GM19467 (cell line): Measurements from ENCODE around the gene UCN.
"Not testable (repeated sequence)": the region's sequence is repeated elsewhere in the genome, so short reads cannot be mapped to it uniquely, and the experiment has no call there.

Source experiments
- ATAC-seq: cut with Tn5 transposase; IDR thresholded peaks from one replicate; pipeline ENCODE4 v1.9.1; 2021; ENCODE audit warnings: mild to moderate bottlenecking, moderate library complexity; ENCODE audit not compliant: unreplicated experiment

The UCN gene

DNA sequence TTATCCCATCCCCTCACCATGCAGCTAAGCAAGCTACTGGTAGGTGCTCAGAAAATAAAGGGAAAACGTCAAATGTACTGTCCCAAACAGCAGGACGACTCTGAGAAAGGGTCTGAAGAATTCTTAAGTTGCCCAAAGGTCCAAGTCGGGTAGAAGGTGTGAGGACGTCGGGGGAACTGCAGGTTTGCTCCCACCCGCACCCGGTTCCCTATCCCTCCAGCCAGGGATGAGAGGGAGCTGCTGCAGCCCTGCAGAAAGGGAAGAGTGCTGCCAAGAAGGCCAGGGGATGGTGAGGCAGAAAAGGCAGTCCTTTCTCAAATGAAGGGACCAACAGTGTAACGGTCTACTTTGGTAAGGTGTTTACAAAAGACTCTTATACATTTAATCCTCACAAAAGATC is 6.9 kb upstream of the UCN start:
- ATAC-seq: no peak

DNA sequence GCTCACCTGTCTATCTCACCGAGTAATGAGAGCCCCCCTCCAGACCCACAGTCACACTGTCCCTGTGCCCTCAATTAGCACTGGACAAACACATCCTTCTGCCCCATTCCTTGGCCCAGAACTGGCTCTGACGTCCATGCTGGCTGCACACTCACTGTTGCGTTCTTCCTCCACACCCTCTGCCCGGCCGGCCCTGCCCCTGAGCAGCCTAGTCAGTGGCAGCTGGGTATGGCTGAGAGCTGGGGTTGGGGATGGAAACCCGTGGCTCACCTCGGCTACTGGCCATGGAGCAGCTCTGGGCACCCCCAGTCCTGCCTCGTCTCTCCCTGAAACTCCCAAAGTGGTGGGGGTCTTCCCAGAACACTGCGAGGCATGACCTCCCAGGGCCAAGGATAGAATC is 6.5 kb upstream of the UCN start:
- no peak for ATAC-seq

DNA sequence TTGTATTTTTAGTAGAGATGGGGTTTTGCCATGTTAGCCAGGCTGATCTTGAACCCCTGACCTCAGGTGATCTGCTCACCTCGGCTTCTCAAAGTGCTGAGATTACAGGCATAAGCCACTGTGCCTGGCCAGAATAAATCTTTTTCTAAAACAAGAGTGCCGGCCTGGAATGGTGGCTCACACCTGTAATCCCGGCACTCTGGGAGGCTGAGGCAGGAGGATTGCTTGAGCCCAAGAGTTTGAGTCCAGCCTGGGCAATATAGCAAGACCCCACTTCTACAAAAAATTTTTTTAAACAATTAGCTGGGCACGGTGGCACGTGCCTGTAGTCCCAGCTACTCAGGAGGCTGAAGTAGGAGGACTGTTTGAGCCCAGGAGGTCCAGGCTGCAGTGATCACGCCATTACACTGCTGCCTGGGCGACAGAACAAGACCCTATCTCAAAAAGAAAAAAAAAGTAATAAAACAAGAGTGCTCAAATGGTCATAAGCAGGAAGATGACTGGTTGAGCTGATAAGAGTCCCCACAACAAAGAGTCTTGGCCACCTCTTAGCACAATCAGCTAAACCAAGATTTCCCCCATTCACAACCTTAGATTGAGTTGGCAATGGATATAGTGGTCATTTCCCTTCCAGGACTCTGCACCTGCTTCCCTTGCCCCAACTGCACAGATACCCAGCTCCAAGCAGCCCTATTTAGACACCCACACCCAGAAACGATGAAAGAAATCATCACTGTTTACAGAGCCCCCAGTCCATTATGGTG is 5.8 kb upstream of the UCN start:
- no peak for ATAC-seq

DNA sequence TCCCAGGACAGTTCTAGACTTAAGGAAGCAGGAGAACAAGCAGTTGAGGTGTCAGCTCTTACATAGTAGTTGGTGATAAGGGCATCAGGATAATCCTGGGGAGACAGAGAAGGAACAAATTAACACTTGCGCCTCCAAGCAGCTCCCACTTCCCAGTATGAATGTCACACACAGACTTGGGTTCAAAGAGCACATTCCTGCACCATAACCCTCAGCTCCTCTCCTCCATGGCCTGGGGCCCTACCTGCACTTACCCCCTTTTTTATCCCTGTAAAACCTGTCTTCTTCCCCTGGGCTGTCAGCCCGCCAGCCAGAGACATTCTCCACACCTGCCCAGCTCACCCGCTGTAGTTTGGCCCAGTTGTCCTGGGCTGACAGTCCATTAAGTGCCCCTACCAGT is 3.9 kb upstream of the UCN start:
- ATAC-seq: no peak

DNA sequence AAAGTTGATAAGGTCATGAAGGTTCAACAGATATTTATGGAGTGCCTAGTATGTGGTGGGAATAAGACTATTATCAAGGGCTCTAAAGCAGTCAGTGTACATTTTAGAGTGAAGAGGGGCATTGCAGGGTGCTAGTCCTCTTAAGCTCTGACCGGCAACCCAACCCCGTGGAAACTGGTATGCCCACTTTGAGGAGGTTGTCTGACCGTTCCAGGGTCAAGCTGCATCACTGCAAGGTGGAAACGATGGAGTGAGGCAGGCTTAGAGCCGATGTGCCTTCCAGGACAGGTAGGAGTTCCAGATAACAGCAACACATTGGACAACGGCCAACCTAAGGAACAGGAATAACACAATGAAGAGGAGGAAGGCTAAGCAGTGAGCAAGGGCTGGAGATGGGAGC is 1.4 kb upstream of the UCN start:
- no peak for ATAC-seq

DNA sequence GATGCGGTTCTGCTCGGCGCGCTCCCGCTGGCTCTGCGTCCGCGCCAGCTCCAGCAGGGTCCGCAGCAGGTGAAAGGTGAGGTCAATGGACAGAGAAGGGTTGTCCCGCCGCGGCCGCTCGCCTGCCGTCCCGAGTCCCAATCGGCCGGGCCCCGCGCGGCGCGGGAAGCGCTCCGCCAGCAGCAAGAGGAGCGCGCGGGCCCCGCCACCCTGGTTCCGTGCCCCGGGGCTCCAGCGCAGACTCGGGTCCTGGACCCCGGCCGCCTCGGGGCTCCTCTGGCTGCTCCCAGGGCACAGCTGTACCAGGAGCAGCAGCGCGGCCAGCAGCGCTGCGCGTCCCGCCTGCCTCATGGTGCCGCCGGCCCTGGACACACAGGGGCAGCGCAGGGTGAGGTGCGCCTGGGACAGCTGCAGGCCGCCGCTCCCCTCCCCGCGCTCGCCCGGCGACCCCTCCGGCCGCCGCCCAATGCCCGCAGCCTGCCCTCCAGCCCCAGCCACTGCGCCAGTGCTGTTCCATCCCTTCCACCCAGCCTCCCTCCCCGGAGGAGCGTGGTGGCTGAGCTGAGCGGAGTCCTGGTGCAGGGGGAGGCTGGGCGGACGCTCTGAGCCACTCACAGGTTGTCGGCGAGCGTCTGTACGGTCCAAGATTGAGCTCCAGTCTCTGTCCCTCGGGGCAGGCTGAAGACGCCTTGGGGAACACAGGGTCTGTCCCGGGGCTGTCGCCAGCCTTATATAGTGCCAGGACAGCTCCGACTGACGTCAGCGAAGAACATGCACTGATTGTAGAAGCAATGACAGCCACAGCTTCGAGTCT is 493 bp downstream of the UCN start:
- no peak for ATAC-seq

DNA sequence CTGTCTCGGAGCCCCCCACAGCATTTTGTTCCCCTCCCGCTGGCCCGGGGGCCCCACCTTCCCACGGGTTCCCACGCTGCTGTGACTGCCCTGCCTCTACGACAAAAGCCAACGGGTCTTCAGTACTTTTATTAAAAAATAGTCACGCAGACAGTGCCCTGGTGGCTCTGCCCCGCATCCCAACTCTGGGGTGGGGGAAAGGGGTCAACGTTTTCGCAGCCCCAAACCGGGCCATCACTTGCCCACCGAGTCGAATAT is 1.0 kb downstream of the UCN start:
- no peak for ATAC-seq

DNA sequence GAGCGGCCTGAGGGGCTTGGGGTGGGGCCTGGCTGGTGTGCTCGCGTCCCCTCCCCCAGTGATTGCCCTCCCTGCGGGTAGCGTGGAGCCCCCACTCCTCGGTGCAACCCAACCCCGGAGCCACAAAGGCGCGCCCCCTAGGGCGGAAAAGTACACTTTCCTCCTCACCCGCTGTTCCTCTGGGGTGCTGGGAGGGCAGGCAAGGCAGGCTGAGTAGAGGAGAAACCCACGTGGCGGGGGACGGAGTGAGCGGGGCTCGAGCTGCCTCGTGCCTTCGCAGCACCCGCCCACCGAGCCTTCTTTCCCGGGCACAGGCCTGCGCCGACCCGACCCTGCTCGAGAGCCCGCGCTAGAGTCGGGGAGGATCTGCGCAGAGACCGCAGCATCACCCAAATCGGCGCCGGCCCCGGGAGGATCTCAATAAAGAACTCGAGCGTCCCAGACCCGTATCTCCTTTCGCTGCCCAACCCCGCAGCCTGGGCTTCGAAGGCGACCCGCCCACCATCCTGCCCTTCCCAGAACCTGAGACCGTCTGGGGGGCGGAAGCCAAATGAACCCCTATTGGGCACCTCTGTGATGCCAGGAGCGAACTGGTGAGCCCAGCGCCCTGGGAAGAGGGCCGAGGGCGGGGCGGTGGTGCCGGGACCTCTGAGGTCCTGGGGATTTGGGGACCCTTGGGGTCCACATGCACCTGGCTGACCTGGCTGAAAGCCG is 1.5 kb downstream of the UCN start:
- no peak for ATAC-seq

DNA sequence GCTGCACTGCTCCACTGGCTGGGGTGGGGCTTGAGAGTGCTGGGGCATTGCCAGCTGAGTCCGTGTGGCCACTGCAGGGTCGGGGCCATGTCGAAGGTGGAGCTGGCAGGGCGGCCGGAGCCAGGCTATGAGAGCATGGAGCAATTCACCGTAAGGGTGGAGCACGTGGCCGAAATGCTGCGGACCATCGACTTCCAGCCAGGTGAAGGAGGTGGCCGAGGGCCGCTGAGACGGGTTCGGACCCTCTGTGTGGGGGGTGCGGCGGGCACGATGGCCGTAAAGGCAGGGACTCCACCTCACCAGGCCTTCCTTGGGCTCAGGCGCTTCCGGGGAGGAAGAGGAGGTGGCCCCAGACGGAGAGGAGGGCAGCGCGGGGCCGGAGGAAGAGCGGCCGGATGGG is 2.1 kb downstream of the UCN start:
- ATAC-seq: no peak

DNA sequence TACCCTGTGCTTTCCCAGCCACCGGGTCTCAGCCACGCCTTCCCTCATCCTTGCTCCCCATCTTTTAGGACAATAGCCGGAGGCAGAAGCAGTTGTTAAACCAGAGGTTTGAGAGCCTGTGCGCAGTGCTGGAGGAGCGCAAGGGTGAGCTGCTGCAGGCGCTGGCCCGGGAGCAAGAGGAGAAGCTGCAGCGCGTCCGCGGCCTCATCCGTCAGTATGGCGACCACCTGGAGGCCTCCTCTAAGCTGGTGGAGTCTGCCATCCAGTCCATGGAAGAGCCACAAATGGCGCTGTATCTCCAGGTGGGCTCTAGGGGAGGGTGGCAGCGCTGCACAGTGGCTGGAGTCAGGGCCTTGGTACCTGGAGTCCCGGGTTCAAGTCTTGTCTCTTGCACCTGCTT is 2.7 kb downstream of the UCN start:
- ATAC-seq: no peak

DNA sequence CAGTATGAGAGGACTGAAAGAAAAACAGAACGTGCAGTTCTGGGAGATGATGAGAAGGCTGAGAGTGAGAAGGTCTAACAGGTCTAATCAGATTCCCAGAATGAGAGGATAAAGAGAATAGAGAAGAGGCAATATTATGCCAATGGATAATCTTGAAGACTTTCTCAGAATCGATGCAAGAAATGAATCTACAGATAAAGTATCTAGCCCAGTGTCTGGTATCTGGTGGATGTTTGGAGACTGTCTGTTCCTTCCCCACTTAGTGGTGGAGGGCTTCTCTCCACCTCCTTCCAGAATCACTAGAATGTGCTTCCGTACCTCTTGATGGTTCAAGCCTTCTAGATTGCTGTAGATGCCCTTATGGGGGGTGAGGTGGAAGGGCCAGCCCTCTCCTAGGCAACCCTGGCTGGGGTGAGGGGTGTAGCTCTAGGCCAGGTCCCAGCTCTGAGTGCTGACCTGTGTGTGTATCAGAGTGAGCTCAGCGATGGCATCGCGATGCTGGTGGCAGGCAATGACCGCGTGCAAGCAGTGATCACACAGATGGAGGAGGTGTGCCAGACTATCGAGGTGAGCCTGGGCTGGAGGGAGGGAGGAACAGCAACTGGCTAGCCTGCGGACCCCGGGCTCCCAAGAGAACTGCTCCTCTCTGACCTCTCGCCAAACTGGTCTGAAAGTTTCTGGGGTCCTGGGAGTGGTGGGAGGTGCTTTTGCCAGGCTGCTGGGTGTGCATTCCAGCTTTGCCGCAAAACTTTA is 3.6 kb downstream of the UCN start:
- no peak for ATAC-seq

DNA sequence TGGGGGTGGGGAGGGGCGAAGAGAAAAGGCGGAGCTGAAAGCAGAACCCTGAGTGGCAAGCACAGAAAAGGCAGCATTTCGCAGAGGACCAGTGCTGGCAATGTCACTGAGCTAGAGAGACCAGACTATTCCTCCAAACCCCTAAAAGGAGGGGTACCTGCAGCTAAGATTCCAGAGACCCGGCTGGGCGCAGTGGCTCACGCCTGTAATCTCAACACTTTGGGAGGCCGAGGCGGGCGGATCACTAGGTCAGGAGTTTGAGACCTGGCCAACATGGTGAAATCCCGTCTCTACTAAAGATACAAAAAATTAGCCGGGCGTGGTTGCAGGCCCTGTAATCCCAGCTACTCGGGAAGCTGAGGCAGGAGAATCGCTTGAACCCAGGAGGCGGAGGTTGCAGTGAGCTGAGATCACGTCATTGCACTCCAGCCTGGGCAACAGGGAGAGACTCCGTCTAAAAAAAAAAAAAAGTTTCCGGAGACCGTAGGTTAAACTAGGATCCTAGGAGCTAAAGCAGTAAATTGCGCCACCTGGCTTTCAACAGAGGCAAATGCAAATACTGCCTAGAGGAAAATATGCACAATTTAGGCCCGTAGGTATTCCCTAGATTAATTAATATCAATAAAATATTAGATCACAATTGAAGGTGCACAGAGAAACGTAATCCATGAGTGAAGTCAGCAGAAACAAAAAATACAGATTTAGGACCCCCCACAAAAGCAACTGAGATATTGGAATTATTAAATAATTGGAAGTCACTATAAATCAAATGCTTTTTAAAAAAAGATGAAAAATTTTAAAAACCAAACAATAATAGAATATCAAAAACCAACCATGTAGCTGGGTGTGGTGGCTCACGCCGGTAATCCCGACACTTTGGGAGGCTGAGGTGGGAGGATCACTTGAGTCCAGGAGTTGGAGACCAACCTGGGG is 4.9 kb downstream of the UCN start:
- ATAC-seq: no peak

DNA sequence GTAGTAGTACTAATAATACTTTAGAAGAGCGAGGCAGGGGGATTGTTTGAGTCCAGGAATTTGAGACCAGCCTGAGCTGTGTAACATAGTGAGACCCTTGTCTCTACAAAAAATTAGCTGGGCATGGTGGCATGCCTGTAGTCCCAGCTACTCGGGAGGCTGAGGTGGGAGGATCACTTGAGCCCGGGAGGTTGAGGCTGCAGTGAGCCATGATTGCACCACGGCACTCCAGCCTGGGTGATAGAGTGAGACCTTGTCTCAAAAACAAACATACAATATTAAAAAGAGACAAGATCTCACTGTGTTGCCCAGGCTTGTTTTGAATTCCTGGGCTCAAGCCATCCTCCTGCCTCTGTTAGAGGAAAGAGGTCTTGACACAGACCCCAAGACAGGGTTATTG is 7.6 kb downstream of the UCN start:
- not testable (repeated sequence) for ATAC-seq

DNA sequence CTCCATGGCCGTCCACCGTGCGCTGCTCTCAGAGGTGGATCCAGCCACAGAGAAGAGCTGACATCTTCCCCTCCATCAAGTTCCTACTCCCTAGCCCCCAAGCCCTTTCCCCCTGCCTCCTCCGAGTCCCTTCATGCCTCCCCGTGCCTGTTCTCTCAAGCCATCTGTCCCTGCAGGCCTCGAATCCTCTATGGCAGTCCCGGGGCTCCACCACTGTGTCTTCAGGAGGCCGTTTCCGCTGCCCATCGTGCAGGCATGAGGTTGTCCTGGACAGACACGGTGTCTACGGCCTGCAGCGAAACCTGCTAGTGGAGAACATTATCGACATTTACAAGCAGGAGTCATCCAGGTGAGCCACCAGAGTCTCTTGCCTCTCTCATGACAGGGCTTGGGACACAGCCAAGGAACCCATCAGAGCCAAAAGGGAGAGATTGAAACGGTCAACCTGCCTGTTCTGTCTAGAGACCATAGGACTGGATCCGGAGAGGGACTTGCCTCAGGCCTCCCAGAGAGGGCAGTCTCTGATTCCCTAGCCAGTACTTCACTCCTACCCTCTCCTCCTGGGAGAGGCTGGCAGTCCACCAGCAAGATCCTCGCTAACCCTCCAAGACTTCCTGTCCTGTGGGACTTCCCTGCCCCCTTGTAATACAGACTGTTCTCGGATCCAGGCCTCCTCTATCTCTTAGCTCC is 9.7 kb downstream of the UCN start:
- no peak for ATAC-seq

DNA sequence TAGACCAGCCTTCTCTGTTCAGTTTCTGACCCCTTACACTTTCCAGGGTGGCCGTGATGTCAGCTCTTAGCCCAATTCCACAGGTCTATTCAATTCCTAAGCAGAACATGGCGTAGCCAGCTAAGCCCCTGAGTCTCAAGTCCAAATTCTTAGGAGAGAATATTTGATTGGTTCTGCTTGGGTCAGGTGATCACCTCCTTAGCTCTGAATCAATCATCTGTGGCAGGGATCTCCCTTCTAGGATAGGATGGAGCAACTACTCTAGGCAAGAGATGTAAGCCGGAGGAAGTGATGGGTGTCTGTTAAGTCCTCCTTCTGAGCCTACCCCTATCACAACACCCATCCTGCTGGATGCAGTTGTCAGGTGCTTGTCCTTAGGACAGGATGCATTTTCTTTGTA is 11.1 kb downstream of the UCN start:
- no peak for ATAC-seq

DNA sequence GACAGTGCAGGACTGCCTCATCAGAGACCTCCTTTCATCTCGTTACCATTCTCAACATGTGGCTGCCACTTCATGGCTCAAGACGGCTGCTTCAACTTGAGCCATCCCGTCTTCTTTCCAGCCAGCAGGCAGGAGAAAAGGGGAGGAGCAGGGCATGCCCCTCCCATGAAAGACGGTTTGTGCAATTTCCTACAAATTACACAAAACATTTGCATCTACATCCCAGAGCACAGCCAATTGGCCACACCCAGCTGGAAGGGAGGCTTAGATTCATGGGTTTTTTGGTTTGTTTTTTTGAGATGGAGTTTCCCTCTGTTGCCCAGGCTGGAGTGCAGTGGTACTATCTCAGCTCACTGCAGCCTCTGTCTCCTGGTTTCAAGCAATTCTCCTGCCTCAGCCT is 11.8 kb downstream of the UCN start:
- ATAC-seq: no peak

DNA sequence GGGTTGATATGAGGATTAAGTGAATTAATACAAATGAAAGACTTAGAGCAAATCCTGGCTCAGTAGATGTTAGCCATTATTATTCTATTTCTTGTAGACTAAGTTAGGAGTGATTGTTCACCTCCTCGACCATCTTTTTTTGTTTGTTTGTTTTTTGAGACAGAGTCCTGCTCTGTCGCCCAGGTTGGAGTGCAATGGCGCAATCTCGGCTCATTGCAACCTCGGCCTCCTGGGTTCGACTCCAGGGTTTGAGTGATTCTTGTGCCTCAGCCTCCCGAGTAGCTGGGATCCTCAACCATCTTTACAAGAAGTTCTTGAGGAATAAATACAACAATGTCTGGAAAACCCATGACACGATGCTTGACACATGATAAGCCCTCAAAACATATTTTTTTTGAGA is 13.3 kb downstream of the UCN start:
- ATAC-seq: no peak

DNA sequence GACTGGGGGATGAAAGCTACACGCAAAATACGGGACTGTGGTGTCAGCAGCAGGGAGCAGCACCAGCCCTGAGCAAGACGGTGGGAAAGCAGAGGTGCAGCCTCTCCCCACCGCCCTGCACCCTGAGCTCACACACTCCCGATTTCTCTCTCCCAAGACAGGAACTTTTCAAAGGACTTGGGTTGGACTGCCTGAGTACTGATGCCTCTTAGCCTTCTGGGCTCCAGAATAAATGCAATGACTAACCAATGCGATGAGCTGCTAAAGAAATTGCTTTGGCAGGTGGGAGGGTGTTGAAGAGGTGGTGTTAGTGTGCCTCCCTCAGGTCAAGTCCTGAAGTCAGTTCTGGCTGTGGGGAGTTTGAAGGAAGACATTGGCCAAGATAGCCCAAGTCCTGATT is 16.4 kb downstream of the UCN start:
- no peak for ATAC-seq

DNA sequence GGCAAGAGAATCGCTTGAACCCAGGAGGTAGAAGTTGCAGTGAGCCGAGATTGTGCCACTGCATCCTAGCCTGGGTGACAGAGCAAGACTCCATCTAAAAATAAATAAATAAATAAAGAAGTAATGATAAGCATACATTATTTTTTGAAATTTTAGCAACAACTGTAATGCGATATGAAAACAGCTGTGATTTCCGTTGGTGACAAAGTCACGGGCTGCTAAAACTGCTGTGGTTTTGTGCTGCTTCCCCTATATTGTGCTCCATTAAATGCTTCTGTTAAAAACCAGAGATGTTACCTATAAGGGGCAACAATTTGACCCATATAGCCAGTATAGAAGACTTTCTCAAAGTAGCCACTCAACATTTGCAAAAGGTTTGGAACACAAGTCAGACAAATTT is 17.7 kb downstream of the UCN start:
- no peak for ATAC-seq

DNA sequence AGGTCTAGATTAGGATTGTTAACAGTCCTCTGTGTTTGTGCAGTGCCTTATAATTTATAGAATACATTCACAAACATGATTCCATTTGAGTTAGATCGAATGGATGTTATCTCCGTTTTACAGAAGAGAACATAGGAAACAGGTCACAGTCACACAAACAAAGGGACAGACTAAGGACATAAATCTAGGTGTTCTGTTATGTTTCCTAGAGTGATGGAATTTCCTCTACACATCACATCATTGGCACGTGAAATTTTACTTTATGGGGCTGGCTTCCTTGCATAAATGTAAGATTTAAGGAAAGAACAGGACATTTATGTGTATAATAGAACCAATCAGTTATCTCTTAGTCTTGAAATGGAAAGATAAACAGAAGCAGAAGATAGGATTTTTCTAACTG is 19.6 kb downstream of the UCN start:
- no peak for ATAC-seq
